ENCODE measurements around the gene CDC27. TPM values are rescaled to one million over a fixed set of nuclear protein-coding genes. Genes with fewer than 3 reads are reported as not detected.

The CDC27 gene
- total and polyA plus RNA-seq, 2 donors (not counting 1 experiment from before 2014, with no cell fraction given), result 106 to 137 TPM

DNA sequence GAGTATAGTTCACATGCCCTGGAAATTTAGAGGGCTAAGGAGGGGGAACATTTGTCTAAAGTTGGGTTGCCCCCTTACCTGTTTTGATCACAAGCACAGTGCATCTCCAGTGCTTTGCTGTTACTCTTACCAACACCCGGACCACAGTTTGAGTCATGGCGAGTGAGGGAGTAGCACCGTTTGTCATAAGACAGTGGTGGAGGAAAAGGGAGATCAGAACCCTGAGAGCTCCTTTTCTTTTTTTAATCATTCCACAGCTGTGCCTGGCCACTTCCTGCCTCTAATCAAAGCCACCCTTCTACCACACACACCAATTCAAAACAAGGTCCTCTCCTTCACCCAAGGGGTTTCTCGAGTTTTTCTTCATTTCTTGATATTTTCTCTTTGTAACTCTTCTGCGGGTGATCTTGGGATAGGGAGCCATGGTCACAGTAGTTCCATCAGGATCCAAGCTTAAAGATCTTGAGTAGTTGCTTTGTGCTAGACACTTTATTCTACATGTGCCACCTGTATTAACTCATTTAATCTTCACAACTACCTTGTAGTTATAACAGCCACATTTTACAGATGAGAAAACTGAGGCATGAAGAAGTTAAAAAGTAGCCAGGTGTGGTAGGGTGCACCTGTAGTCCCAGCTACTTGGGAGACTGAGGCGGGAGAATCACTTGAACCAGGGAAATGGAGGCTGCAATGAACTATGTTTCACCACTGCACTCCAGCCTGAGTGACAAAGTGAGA lies 15.1 kb upstream of the CDC27 start:
- Histone ChIP-seq H3K4me3 (replicated peaks in 1 of 4; ENCODE audit: control extremely low read depth in 1 of 4, insufficient read depth in 1 of 4, low read depth in 3 of 4, low read length in 4 of 4) (no peak overlapping the region), H3K27ac (ENCODE audit: insufficient read depth, low read length) (no peak overlapping the region), H3K4me2 (ENCODE audit: extremely low read depth, insufficient read depth, low read length) (no peak overlapping the region), H3K4me1 (ENCODE audit: control insufficient read depth, extremely low read depth, insufficient read depth, low read length) (peaks cover 17% of the 10 kb centered on the region), H3K9ac (ENCODE audit: insufficient read depth, low read length) (no peak overlapping the region), H3K27me3 (ENCODE audit: control insufficient read depth, insufficient read depth, low read length) (no peaks in the 10 kb centered on the region), H4K20me1 (ENCODE audit: control insufficient read depth, extremely low read depth, insufficient read depth, low read length) (no peaks in the 10 kb centered on the region), H3K36me3 (ENCODE audit: control insufficient read depth, insufficient read depth, low read length) (no peaks in the 10 kb centered on the region), H2AFZ (ENCODE audit: low read length) (no peak overlapping the region), H3K9me3 (ENCODE audit: control insufficient read depth, insufficient read depth, low read depth, low read length) (no peaks in the 10 kb centered on the region), H3K79me2 (ENCODE audit: control insufficient read depth, insufficient read depth, low read length) (no peaks in the 10 kb centered on the region)
- DNase-seq (ENCODE audit: low read depth in 2 of 2), result peak in 1 of 2 donors; percentile 70
- TF ChIP-seq EZH2 (IDR thresholded peaks at IDR 0.05; ENCODE audit: low read length, missing control alignments), result no peak
- TF ChIP-seq, protein P1, sequence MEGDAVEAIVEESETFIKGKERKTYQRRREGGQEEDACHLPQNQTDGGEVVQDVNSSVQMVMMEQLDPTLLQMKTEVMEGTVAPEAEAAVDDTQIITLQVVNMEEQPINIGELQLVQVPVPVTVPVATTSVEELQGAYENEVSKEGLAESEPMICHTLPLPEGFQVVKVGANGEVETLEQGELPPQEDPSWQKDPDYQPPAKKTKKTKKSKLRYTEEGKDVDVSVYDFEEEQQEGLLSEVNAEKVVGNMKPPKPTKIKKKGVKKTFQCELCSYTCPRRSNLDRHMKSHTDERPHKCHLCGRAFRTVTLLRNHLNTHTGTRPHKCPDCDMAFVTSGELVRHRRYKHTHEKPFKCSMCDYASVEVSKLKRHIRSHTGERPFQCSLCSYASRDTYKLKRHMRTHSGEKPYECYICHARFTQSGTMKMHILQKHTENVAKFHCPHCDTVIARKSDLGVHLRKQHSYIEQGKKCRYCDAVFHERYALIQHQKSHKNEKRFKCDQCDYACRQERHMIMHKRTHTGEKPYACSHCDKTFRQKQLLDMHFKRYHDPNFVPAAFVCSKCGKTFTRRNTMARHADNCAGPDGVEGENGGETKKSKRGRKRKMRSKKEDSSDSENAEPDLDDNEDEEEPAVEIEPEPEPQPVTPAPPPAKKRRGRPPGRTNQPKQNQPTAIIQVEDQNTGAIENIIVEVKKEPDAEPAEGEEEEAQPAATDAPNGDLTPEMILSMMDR (conservative IDR thresholded peaks at IDR 0.05 in 1 of 2, IDR thresholded peaks at IDR 0.05 in 1 of 2; ENCODE audit: low read depth in 1 of 2, low read length in 2 of 2), result no peak

DNA sequence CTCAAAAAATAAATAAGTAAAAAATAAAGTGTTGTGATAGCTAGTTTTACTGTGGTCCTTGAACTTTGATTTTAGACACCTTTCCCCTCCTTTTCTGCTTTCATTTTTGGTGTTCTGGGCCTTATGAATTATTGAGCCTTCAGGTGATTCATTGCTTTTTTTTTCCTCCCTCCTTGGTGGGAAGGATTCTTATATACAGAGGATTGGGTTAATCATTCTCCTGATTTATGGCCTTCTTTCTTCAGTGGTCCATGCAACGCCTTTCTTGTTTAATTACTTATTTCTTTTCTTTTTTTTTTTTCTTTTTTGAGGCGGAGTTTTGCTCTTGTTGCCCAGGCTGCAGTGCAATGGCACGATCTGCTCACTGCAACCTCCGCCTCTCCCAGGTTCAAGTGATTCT lies 12.1 kb upstream of the CDC27 start:
- no peak overlapping the region for H3K9ac ChIP-seq (ENCODE audit: insufficient read depth, low read length)
- H3K36me3 ChIP-seq (ENCODE audit: control insufficient read depth, insufficient read depth, low read length), result no peaks in the 10 kb centered on the region
- no peak overlapping the region for H2AFZ ChIP-seq (ENCODE audit: low read length)
- no peaks in the 10 kb centered on the region for H4K20me1 ChIP-seq (ENCODE audit: control insufficient read depth, extremely low read depth, insufficient read depth, low read length)
- no peak for DNase-seq (ENCODE audit: low read depth in 2 of 2)
- H3K27ac ChIP-seq (ENCODE audit: insufficient read depth, low read length), result no peak overlapping the region
- TF ChIP-seq EZH2 (IDR thresholded peaks at IDR 0.05; ENCODE audit: low read length, missing control alignments), result no peak
- TF ChIP-seq, protein P1 (conservative IDR thresholded peaks at IDR 0.05 in 1 of 2, IDR thresholded peaks at IDR 0.05 in 1 of 2; ENCODE audit: low read depth in 1 of 2, low read length in 2 of 2), result no peak
- H3K4me3 ChIP-seq (replicated peaks in 1 of 4; ENCODE audit: control extremely low read depth in 1 of 4, insufficient read depth in 1 of 4, low read depth in 3 of 4, low read length in 4 of 4), result no peak overlapping the region
- H3K4me1 ChIP-seq (ENCODE audit: control insufficient read depth, extremely low read depth, insufficient read depth, low read length), result peaks cover 17% of the 10 kb centered on the region
- H3K27me3 ChIP-seq (ENCODE audit: control insufficient read depth, insufficient read depth, low read length), result no peaks in the 10 kb centered on the region
- no peaks in the 10 kb centered on the region for H3K9me3 ChIP-seq (ENCODE audit: control insufficient read depth, insufficient read depth, low read depth, low read length)
- H3K4me2 ChIP-seq (ENCODE audit: extremely low read depth, insufficient read depth, low read length), result no peak overlapping the region
- H3K79me2 ChIP-seq (ENCODE audit: control insufficient read depth, insufficient read depth, low read length), result no peaks in the 10 kb centered on the region

DNA sequence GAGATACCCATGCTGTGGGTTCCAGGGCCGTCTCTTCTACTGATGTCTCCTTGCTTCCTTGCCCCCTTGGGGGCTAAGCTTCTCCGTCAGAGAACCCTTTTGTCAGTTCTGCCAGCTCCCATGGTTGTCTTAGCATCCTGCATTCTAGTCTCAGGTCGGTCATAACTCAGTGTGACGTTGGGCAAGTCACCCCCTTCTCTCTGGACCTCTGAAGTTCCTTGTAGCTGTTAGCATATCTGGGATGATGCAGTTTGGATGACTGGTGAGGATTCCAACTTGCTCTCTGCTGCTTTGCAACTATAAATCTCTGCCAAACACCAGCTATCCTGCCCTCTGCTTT lies 11.2 kb upstream of the CDC27 start:
- DNase-seq (ENCODE audit: low read depth in 2 of 2), result no peak
- no peak for TF ChIP-seq EZH2 (IDR thresholded peaks at IDR 0.05; ENCODE audit: low read length, missing control alignments)
- TF ChIP-seq, protein P1 (conservative IDR thresholded peaks at IDR 0.05 in 1 of 2, IDR thresholded peaks at IDR 0.05 in 1 of 2; ENCODE audit: low read depth in 1 of 2, low read length in 2 of 2), result no peak
- no peaks in the 10 kb centered on the region for H3K36me3 ChIP-seq (ENCODE audit: control insufficient read depth, insufficient read depth, low read length)
- H3K9ac ChIP-seq (ENCODE audit: insufficient read depth, low read length), result no peak overlapping the region
- H3K27me3 ChIP-seq (ENCODE audit: control insufficient read depth, insufficient read depth, low read length), result no peaks in the 10 kb centered on the region
- H3K9me3 ChIP-seq (ENCODE audit: control insufficient read depth, insufficient read depth, low read depth, low read length), result no peaks in the 10 kb centered on the region
- no peak overlapping the region for H3K4me3 ChIP-seq (replicated peaks in 1 of 4; ENCODE audit: control extremely low read depth in 1 of 4, insufficient read depth in 1 of 4, low read depth in 3 of 4, low read length in 4 of 4)
- peaks cover 10% of the 10 kb centered on the region for H3K4me1 ChIP-seq (ENCODE audit: control insufficient read depth, extremely low read depth, insufficient read depth, low read length)
- H3K27ac ChIP-seq (ENCODE audit: insufficient read depth, low read length), result no peak overlapping the region
- no peak overlapping the region for H2AFZ ChIP-seq (ENCODE audit: low read length)
- H3K4me2 ChIP-seq (ENCODE audit: extremely low read depth, insufficient read depth, low read length), result no peak overlapping the region
- no peaks in the 10 kb centered on the region for H4K20me1 ChIP-seq (ENCODE audit: control insufficient read depth, extremely low read depth, insufficient read depth, low read length)
- no peaks in the 10 kb centered on the region for H3K79me2 ChIP-seq (ENCODE audit: control insufficient read depth, insufficient read depth, low read length)
